H9 (cell line): ENCODE data around the gene ELAC2. TPM values are rescaled to one million over a fixed set of nuclear protein-coding genes. Genes with fewer than 3 reads are reported as not detected.
"Not testable (repeated sequence)": the region's sequence is repeated elsewhere in the genome, so short reads cannot be mapped to it uniquely, and the experiment has no call there.

Experiments used
- DNase-seq: peaks from one replicate; pipeline ENCODE4 v3.0.0-alpha.2; 2017
- H2AFZ ChIP-seq: one replicate; pipeline ENCODE4 v1.6.1; 2013; ENCODE audit warnings: mild to moderate bottlenecking, low read length, control low read depth, moderate library complexity
- H2AK5ac ChIP-seq: 2 replicates; pipeline ENCODE4 v1.6.1; 2013; ENCODE audit warnings: low read length, control low read depth, mixed read lengths; ENCODE audit not compliant: insufficient read length
- H2BK120ac ChIP-seq: one replicate; pipeline ENCODE4 v1.6.1; 2013; ENCODE audit warnings: low read depth, mild to moderate bottlenecking, low read length, control low read depth, inconsistent platforms; ENCODE audit not compliant: poor library complexity, severe bottlenecking
- H2BK12ac ChIP-seq: 2 replicates; pipeline ENCODE4 v1.6.1; 2013; ENCODE audit warnings: low read length, control low read depth, mixed read lengths, low read depth; ENCODE audit not compliant: insufficient read length
- H2BK15ac ChIP-seq: 2 replicates; pipeline ENCODE4 v1.6.1; 2013; ENCODE audit warnings: low read depth, low read length, control low read depth
- H2BK20ac ChIP-seq: one replicate; pipeline ENCODE4 v1.6.1; 2013; ENCODE audit warnings: low read depth, mild to moderate bottlenecking, low read length, control low read depth, inconsistent platforms; ENCODE audit not compliant: poor library complexity, severe bottlenecking
- H2BK5ac ChIP-seq: 2 replicates; pipeline ENCODE4 v1.6.1; 2013; ENCODE audit warnings: low read length, control low read depth, mixed read lengths; ENCODE audit not compliant: insufficient read length
- H3K14ac ChIP-seq: 2 replicates; pipeline ENCODE4 v1.6.1; 2013; ENCODE audit warnings: low read length, control low read depth; ENCODE audit not compliant: insufficient read depth
- H3K18ac ChIP-seq: 2 replicates; pipeline ENCODE4 v1.6.1; 2013; ENCODE audit warnings: low read depth, mild to moderate bottlenecking, mixed read lengths, low read length, control low read depth; ENCODE audit not compliant: insufficient read length
- H3K23ac ChIP-seq: 2 replicates; pipeline ENCODE4 v1.6.1; 2013; ENCODE audit warnings: low read length, control low read depth, mixed read lengths, low read depth; ENCODE audit not compliant: insufficient read length
- H3K23me2 ChIP-seq: 2 replicates; pipeline ENCODE4 v1.6.1; 2013; ENCODE audit warnings: low read depth, mild to moderate bottlenecking, mixed read lengths, low read length, control low read depth; ENCODE audit not compliant: insufficient read length, poor library complexity, severe bottlenecking
- H3K27ac ChIP-seq: 2 replicates; pipeline ENCODE4 v1.5.1; 2013; ENCODE audit warnings: low read length, control low read depth, mixed read lengths, low read depth; ENCODE audit not compliant: insufficient read length
- H3K27me3 ChIP-seq: 2 replicates; pipeline ENCODE4 v1.6.1; 2013; ENCODE audit warnings: low read length, control low read depth, inconsistent platforms; ENCODE audit not compliant: insufficient read depth
- H3K4ac ChIP-seq: 2 replicates; pipeline ENCODE4 v1.6.1; 2013; ENCODE audit warnings: low read depth, mild to moderate bottlenecking, control low read depth, inconsistent platforms, low read length, moderate library complexity
- H3K4me1 ChIP-seq: 2 replicates; pipeline ENCODE4 v1.6.1; 2013; ENCODE audit warnings: low read length, control low read depth, inconsistent platforms; ENCODE audit not compliant: insufficient read depth
- H3K4me2 ChIP-seq: 2 replicates; pipeline ENCODE4 v1.6.1; 2013; ENCODE audit warnings: low read length, control low read depth, mixed read lengths; ENCODE audit not compliant: insufficient read length, insufficient read depth
- H3K56ac ChIP-seq: 2 replicates; pipeline ENCODE4 v1.6.1; 2013; ENCODE audit warnings: low read depth, mild to moderate bottlenecking, mixed read lengths, low read length, control low read depth; ENCODE audit not compliant: insufficient read length
- H3K79me1 ChIP-seq: 2 replicates; pipeline ENCODE4 v1.6.1; 2013; ENCODE audit warnings: low read depth, mild to moderate bottlenecking, moderate library complexity, low read length, control low read depth, inconsistent platforms; ENCODE audit not compliant: insufficient read depth, poor library complexity, severe bottlenecking
- H3K79me2 ChIP-seq: 2 replicates; pipeline ENCODE4 v1.6.1; 2013; ENCODE audit warnings: low read length, control low read depth, inconsistent platforms; ENCODE audit not compliant: insufficient read depth
- H3K9ac ChIP-seq: 2 replicates; pipeline ENCODE4 v1.6.1; 2013; ENCODE audit warnings: low read length, control low read depth, mixed read lengths; ENCODE audit not compliant: insufficient read length; ENCODE audit errors: extremely low read depth
- H3K9me3 ChIP-seq: one replicate; pipeline ENCODE4 v1.6.1; 2013; ENCODE audit warnings: low read depth, low read length, inconsistent platforms; ENCODE audit not compliant: control insufficient read depth
- H3T11ph ChIP-seq: one replicate; pipeline ENCODE4 v1.6.1; 2013; ENCODE audit warnings: mild to moderate bottlenecking, low read length, control low read depth, inconsistent platforms
- H4K20me1 ChIP-seq: one replicate; pipeline ENCODE4 v1.6.1; 2013; ENCODE audit not compliant: control insufficient read depth, insufficient read length, insufficient read depth
- H4K5ac ChIP-seq: 2 replicates; pipeline ENCODE4 v1.6.1; 2013; ENCODE audit warnings: low read depth, mild to moderate bottlenecking, mixed read lengths, low read length, control low read depth; ENCODE audit not compliant: insufficient read length
- H4K8ac ChIP-seq: replicated peaks from 2 replicates; pipeline ENCODE4 v1.6.1; 2013; ENCODE audit warnings: low read length, control low read depth, mixed read lengths, low read depth; ENCODE audit not compliant: insufficient read length
- H4K91ac ChIP-seq: 2 replicates; pipeline ENCODE4 v1.6.1; 2013; ENCODE audit warnings: low read depth, mild to moderate bottlenecking, moderate library complexity, mixed read lengths, low read length, control low read depth; ENCODE audit not compliant: insufficient read length
- H3K27ac Mint-ChIP-seq, 3 experiments: 2 replicates in 2 of 3; 3 replicates in 1 of 3; pipeline ENCODE4 v1.8.0; 2020 to 2021; ENCODE audit warnings: mixed read lengths in 3 of 3, mild to moderate bottlenecking in 1 of 3, moderate library complexity in 1 of 3
- H3K27me3 Mint-ChIP-seq: 2 replicates; pipeline ENCODE4 v1.8.0; 2021; ENCODE audit warnings: low read depth, mild to moderate bottlenecking, moderate library complexity, mixed read lengths
- H3K36me3 Mint-ChIP-seq, 3 experiments: 2 replicates in 2 of 3; 3 replicates in 1 of 3; pipeline ENCODE4 v1.8.0; 2020 to 2021; ENCODE audit warnings: low read depth in 3 of 3, mixed read lengths in 3 of 3; ENCODE audit not compliant: insufficient read depth in 1 of 3
- H3K4me1 Mint-ChIP-seq, 2 experiments: 2 replicates each; pipeline ENCODE4 v1.8.0; 2020; ENCODE audit warnings: mixed read lengths in 2 of 2
- H3K4me3 Mint-ChIP-seq, 2 experiments: 2 replicates in 1 of 2; 3 replicates in 1 of 2; pipeline ENCODE4 v1.8.0; 2020 to 2021; ENCODE audit warnings: mild to moderate bottlenecking in 2 of 2, mixed read lengths in 2 of 2, moderate library complexity in 1 of 2
- H3K9me3 Mint-ChIP-seq, 2 experiments: 2 replicates in 1 of 2; 3 replicates in 1 of 2; pipeline ENCODE4 v1.8.0; 2020; ENCODE audit warnings: mild to moderate bottlenecking in 2 of 2, mixed read lengths in 2 of 2, moderate library complexity in 1 of 2
- WGBS: extraction: QIAGEN DNeasy Blood & Tissue Kit; methylation state at CpG from one replicate; pipeline ENCODE4 v1.1.7; 2013; ENCODE audit warnings: missing lambda C conversion rate, low lambda C conversion rate, mixed read lengths; ENCODE audit not compliant: insufficient read length; ENCODE audit errors: extremely low coverage; 5-methylcytosine and 5-hydroxymethylcytosine counted together
- total RNA-seq: library from RNA; stranded (reverse); gene quantifications from 2 replicates; pipeline ENCODE4 v1.2.1, GENCODE V29; 2021
- TF ChIP-seq, protein P1 (sequence below): fragments of 200-600 bp; sonication (generic); conservative IDR thresholded peaks from 3 replicates; pipeline ENCODE4 v1.8.0; 2021; ENCODE audit warnings: antibody characterized with exemption, mild to moderate bottlenecking

The ELAC2 gene
- total RNA-seq, 1 experiment from 2014 or later = 90.7 TPM

DNA sequence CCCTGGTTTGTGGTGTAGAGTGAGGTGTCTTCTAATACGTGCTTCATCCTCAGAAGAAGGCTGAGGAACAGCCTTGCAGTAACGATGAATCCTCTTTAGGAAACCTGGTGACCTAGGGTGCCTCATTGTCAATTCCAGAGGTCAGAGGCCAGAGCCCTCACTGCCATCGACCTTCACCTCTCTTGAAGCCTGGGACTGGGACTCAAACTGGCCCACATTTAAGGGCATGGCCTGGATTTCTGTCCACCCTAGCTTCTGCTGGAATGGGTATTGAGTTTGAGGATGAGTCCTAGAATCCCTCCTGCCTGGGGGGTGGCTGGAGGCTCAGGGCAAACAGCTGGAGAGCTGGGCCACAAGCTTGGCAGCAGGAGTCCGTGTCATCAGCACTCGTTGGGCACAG lies 38.6 kb downstream of the ELAC2 start:
- Histone ChIP-seq H3K4me2 (no peak overlapping the region), H3T11ph (no peak overlapping the region), H2BK5ac (no peak overlapping the region), H2BK20ac (no peak overlapping the region), H3K18ac (no peak overlapping the region), H4K91ac (no peak overlapping the region), H2AFZ (no peak overlapping the region), H3K9me3 (no peaks in the 10 kb centered on the region), H3K27me3 (no peaks in the 10 kb centered on the region), H3K14ac (no peak overlapping the region), H3K23me2 (no peaks in the 10 kb centered on the region), H3K4me1 (peaks cover 2% of the 10 kb centered on the region; the same call in 1 of the 2 replicates), H3K4ac (no peak overlapping the region; the same call in 1 of the 2 replicates), H3K79me1 (no peaks in the 10 kb centered on the region), H3K79me2 (no peaks in the 10 kb centered on the region), H3K23ac (no peak overlapping the region), H3K27ac (no peak overlapping the region), H2BK15ac (no peak overlapping the region), H2BK12ac (no peak overlapping the region), H2AK5ac (no peak overlapping the region), H3K56ac (no peak overlapping the region), H4K5ac (no peak overlapping the region), H3K9ac (no peak overlapping the region), H4K20me1 (no peaks in the 10 kb centered on the region), H4K8ac (no peak overlapping the region), H2BK120ac (no peak overlapping the region)
- Mint-ChIP-seq H3K4me3 (no peak overlapping the region), H3K27ac (peak overlapping the region in 2 of 3 experiments; percentile 9 to 60; a peak in 1 of 7 replicates), H3K9me3 (no peaks in the 10 kb centered on the region; a peak in 2 of 5 replicates), H3K27me3 (peaks cover 3% of the 10 kb centered on the region; the same call in 1 of the 2 replicates), H3K36me3 (peaks cover 0 to 9% (median 7%) of the 10 kb centered on the region in 3 experiments; a peak in 6 of 7 replicates), H3K4me1 (peaks cover 13 to 27% of the 10 kb centered on the region in 2 experiments)
- TF ChIP-seq, protein P1, sequence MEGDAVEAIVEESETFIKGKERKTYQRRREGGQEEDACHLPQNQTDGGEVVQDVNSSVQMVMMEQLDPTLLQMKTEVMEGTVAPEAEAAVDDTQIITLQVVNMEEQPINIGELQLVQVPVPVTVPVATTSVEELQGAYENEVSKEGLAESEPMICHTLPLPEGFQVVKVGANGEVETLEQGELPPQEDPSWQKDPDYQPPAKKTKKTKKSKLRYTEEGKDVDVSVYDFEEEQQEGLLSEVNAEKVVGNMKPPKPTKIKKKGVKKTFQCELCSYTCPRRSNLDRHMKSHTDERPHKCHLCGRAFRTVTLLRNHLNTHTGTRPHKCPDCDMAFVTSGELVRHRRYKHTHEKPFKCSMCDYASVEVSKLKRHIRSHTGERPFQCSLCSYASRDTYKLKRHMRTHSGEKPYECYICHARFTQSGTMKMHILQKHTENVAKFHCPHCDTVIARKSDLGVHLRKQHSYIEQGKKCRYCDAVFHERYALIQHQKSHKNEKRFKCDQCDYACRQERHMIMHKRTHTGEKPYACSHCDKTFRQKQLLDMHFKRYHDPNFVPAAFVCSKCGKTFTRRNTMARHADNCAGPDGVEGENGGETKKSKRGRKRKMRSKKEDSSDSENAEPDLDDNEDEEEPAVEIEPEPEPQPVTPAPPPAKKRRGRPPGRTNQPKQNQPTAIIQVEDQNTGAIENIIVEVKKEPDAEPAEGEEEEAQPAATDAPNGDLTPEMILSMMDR = no peak
- WGBS = no CpG with 5 or more reads among the region's 5 CpGs
- DNase-seq = no peak

DNA sequence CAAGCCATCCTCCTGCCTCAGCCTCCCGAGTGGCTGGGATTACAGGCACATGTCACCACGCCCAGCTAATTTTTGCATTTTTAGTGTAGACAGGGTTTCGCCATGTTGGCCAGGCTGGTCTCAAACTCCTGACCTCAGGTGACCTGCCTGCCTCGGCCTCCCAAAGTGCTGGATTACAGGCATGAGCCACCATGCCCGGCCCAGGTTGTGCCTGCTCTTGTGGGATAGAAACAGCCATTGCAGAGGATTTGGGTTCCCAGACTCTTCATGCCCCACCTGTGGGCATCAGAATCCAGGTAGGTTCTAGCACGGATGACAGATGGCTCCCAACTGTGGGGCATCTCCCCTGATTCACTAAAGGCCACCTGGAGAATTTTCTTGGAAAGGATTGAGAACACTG lies 39.0 kb downstream of the ELAC2 start:
- not testable (repeated sequence) for H3K9ac ChIP-seq, H2BK120ac ChIP-seq, H4K5ac ChIP-seq, H3K27ac ChIP-seq, H3T11ph ChIP-seq, H3K4me1 ChIP-seq, H3K56ac ChIP-seq, H3K18ac ChIP-seq, H3K27ac Mint-ChIP-seq, H3K23me2 ChIP-seq, H2BK20ac ChIP-seq, H4K20me1 ChIP-seq, H2BK12ac ChIP-seq, H3K9me3 Mint-ChIP-seq, H3K36me3 Mint-ChIP-seq, H4K8ac ChIP-seq, H3K4ac ChIP-seq, H3K79me1 ChIP-seq, H3K27me3 Mint-ChIP-seq, H3K4me3 Mint-ChIP-seq, H2AFZ ChIP-seq, H2AK5ac ChIP-seq, H4K91ac ChIP-seq, H3K14ac ChIP-seq, H2BK15ac ChIP-seq, DNase-seq, H3K27me3 ChIP-seq, H3K9me3 ChIP-seq, H3K23ac ChIP-seq, H3K79me2 ChIP-seq, H3K4me2 ChIP-seq, H2BK5ac ChIP-seq
- WGBS = no CpG with 5 or more reads among the region's 6 CpGs
- H3K4me1 Mint-ChIP-seq = peaks cover 14 to 30% of the 10 kb centered on the region in 2 experiments
